Measurements from ENCODE around the gene NKAIN4.

NKAIN4 gene

DNA sequence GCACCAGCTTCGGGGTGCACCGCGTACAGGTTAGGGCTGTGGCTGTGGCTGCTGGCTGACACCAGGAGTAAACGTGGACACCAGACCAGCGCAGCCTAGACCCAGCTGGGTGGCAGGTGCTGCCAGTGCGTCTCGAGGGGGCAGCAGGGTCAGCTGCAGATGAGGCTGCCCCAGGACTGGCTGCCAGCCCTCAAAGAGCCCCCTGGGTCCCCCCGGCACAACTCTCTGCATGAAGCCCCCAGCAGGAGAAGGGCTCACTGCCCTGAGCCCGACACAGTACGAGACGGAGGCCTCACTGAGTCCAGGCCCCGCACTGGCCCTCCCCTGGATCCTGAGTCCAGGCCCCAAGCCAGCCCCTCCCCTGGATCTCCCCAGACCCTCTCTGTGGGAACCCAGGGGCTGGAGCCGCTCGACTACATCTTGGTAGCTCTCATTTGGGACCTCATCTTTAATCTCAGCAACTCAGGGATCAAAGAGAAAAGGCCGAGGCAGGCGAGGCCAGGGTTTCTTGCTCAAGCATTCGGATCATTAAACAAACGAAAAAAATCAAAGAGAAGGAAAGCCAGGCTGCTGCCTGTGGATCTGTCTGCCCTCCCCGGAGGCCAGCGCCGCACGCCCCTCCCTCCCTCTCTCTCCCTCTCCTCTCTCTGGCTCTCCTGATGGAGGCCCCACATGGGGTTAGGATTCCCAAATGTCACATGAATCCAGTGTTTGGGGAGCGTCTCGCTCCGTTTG, 7.0 kb upstream of the NKAIN4 start:
- H3K36me3 ChIP-seq (ENCODE audit: control insufficient read depth in 1 of 2, insufficient read depth in 2 of 2, low read length in 2 of 2) = no peaks in the 10 kb centered on the region
- H3K27ac ChIP-seq (ENCODE audit: low read length) = no peak overlapping the region
- no peaks in the 10 kb centered on the region for H3K4me1 ChIP-seq (ENCODE audit: control insufficient read depth in 1 of 2, insufficient read depth in 2 of 2, low read length in 2 of 2)
- peaks cover 5% of the 10 kb centered on the region for H3K27me3 ChIP-seq (ENCODE audit: low read depth, low read length)
- H3K9me3 ChIP-seq (ENCODE audit: control insufficient read depth in 1 of 2, low read length in 2 of 2) = no peaks in the 10 kb centered on the region
- H3K4me3 ChIP-seq (ENCODE audit: low read depth in 1 of 2, low read length in 2 of 2) = no peak overlapping the region

DNA sequence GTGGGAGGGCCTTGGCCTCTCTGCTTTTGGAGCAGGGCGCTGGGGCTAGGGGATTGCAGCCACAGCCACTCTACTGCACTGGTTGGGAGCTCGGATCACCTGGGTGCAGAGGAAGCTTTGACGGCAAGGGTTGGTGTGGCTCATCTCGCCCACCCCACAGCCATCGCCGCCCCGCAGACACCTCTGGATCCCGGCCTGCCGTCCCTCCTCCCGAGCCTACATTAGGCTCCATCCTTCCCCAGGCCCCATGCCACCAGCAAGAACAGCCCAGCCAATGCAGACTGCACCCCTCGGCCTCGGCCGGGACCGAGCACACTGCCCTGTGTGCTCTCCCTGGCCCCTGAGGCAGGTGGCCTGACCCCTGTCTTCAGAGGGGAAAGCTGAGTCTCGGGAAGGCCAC, 6.3 kb upstream of the NKAIN4 start:
- H3K27ac ChIP-seq (ENCODE audit: low read length) = no peak overlapping the region
- no peaks in the 10 kb centered on the region for H3K4me1 ChIP-seq (ENCODE audit: control insufficient read depth in 1 of 2, insufficient read depth in 2 of 2, low read length in 2 of 2)
- peaks cover 5% of the 10 kb centered on the region for H3K27me3 ChIP-seq (ENCODE audit: low read depth, low read length)
- no peak overlapping the region for H3K4me3 ChIP-seq (ENCODE audit: low read depth in 1 of 2, low read length in 2 of 2)
- no peaks in the 10 kb centered on the region for H3K9me3 ChIP-seq (ENCODE audit: control insufficient read depth in 1 of 2, low read length in 2 of 2)
- H3K36me3 ChIP-seq (ENCODE audit: control insufficient read depth in 1 of 2, insufficient read depth in 2 of 2, low read length in 2 of 2) = no peaks in the 10 kb centered on the region

DNA sequence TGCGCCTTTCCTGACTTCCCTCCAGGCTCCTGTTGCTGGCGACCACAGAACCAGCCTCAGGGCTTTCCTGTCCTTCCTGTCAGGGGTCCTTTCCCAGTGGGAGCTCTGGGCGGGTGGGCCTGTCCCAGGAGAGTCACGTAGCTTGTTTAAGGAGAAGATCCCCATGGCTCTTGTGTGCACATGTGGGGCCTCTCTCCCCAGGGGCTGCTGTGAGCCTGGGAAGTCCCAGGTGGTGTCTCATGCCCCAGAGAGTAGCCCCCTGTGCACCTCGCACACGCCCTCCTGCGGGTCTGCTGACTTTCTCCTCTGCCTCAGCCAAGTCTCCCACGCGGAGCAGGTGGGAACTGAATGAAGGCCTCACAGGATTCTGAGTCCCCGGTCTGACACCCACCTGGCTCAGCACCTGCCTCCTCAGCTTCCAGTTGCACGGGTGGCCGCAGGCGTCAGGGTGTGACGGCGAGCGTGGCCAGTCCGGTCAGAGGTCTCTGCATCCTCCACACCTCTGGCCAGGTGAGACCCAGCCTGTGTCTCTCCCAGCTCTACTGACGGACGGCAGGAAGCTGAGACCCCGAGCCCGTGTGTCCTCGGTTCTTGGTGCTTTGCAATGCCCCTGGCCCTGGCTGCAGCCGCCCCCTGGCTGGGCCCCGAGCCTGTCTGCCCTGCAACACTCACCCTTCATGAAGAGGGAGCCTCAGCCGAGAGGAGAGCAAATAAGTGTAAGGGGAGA, 5.6 kb upstream of the NKAIN4 start:
- Histone ChIP-seq H3K4me1 (ENCODE audit: control insufficient read depth in 1 of 2, insufficient read depth in 2 of 2, low read length in 2 of 2) (no peaks in the 10 kb centered on the region), H3K27me3 (ENCODE audit: low read depth, low read length) (peaks cover 10% of the 10 kb centered on the region), H3K36me3 (ENCODE audit: control insufficient read depth in 1 of 2, insufficient read depth in 2 of 2, low read length in 2 of 2) (no peaks in the 10 kb centered on the region), H3K9me3 (ENCODE audit: control insufficient read depth in 1 of 2, low read length in 2 of 2) (no peaks in the 10 kb centered on the region), H3K27ac (ENCODE audit: low read length) (no peak overlapping the region), H3K4me3 (ENCODE audit: low read depth in 1 of 2, low read length in 2 of 2) (no peak overlapping the region)

DNA sequence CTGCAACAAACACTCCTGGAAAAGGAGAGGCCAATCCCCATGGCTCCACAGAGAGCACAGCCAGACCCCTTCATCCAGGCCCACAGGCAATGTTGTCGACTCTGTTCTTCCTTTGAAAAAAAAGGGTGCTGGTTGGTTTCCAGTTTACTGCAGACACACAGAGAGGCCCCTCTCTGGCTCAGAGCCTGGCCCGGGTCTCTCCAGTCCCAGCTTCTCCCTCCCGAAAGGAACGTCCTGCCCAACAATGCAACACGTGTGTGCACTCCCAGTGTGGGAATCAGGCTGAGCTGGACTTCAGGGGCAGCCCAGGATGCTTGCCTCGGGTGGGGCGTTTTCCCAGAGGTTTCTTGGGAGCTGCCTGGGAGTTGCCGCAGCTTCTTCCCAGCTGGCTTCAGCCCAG, 4.5 kb upstream of the NKAIN4 start:
- Histone ChIP-seq H3K36me3 (ENCODE audit: control insufficient read depth in 1 of 2, insufficient read depth in 2 of 2, low read length in 2 of 2) (no peaks in the 10 kb centered on the region), H3K27me3 (ENCODE audit: low read depth, low read length) (peaks cover 8% of the 10 kb centered on the region), H3K4me1 (ENCODE audit: control insufficient read depth in 1 of 2, insufficient read depth in 2 of 2, low read length in 2 of 2) (peaks cover 0 to 7% of the 10 kb centered on the region in 2 donors), H3K9me3 (ENCODE audit: control insufficient read depth in 1 of 2, low read length in 2 of 2) (no peaks in the 10 kb centered on the region), H3K4me3 (ENCODE audit: low read depth in 1 of 2, low read length in 2 of 2) (no peak overlapping the region), H3K27ac (ENCODE audit: low read length) (no peak overlapping the region)

DNA sequence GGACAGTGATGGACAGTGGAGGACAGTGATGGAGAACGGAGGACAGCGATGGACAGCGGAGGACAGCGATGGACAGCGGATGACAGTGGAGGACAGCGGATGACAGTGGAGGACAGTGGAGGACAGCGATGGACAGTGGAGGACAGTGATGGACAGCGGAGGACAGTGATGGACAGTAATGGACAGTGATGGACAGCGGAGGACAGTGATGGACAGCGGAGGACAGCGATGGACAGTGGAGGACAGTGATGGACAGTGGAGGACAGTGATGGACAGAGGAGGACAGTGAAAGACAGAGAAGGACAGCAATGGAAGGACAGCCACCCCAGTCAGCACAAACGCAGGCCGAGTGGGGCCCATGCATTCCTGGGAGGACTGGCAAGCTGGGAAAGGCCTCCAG, 3.4 kb upstream of the NKAIN4 start:
- Histone ChIP-seq H3K9me3 (ENCODE audit: control insufficient read depth in 1 of 2, low read length in 2 of 2) (no peaks in the 10 kb centered on the region), H3K36me3 (ENCODE audit: control insufficient read depth in 1 of 2, insufficient read depth in 2 of 2, low read length in 2 of 2) (no peaks in the 10 kb centered on the region), H3K27ac (ENCODE audit: low read length) (no peak overlapping the region), H3K4me1 (ENCODE audit: control insufficient read depth in 1 of 2, insufficient read depth in 2 of 2, low read length in 2 of 2) (peaks cover 0 to 14% of the 10 kb centered on the region in 2 donors), H3K27me3 (ENCODE audit: low read depth, low read length) (peaks cover 8% of the 10 kb centered on the region), H3K4me3 (ENCODE audit: low read depth in 1 of 2, low read length in 2 of 2) (no peak overlapping the region)

DNA sequence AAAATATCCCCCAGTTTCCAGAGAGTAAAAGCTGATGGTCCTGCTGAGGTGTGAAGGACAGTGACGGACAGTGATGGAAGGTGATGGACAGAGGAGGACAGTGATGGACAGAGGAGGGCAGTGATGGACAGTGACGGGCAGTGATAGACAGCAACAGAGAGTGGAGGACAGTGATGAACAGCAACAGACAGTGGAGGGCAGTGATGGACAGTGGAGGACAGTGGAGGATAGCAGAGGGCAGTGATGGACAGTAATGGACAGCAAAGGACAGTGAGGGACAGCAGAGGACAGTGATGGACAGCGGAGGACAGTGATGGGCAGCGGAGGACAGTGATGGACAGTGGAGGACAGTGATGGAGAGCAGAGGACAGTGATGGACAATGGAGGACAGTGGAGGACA, 2.7 kb upstream of the NKAIN4 start:
- no peak overlapping the region for H3K4me3 ChIP-seq (ENCODE audit: low read depth in 1 of 2, low read length in 2 of 2)
- H3K36me3 ChIP-seq (ENCODE audit: control insufficient read depth in 1 of 2, insufficient read depth in 2 of 2, low read length in 2 of 2) = no peaks in the 10 kb centered on the region
- peaks cover 0 to 14% of the 10 kb centered on the region in 2 donors for H3K4me1 ChIP-seq (ENCODE audit: control insufficient read depth in 1 of 2, insufficient read depth in 2 of 2, low read length in 2 of 2)
- H3K9me3 ChIP-seq (ENCODE audit: control insufficient read depth in 1 of 2, low read length in 2 of 2) = no peaks in the 10 kb centered on the region
- H3K27ac ChIP-seq (ENCODE audit: low read length) = no peak overlapping the region
- H3K27me3 ChIP-seq (ENCODE audit: low read depth, low read length) = peaks cover 8% of the 10 kb centered on the region

DNA sequence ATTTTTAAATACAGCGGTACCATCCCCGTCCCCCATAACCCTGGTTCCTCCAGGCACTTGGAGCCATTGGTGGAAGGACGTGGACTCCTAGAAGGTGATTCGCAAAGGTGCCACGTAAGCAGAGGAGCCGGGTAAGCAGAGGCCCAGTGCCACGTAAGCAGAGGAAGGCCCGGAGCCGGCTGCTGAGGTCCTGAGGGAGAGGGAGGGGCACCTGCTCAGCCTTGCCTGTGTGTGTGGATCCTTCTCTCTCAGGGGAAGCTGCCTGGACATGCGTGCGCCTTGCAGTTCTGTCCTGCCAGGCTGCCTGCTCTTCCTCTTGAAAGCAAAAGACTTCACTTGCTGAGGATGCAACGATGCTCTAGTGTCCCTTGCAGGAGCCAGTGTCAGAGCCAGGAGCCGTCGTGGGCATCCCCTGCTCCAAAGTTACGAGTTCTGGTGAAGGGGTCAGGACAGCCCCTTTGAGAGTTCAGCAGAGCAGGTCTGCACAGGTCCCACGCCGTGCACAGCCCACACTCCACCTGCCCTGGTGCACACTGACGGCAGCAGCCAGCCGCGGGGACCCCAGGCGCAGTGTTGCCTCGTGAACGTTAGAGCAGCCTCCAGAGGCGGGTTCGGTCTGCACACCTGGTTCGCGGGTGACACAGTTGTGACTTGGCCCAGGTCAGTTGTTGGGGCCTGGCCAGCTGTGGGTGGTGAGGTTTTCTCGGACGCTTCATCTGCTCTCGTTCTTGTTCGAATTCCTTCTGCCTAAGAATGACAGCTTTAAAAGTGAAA, 1.9 kb upstream of the NKAIN4 start:
- peaks cover 8% of the 10 kb centered on the region for H3K27me3 ChIP-seq (ENCODE audit: low read depth, low read length)

DNA sequence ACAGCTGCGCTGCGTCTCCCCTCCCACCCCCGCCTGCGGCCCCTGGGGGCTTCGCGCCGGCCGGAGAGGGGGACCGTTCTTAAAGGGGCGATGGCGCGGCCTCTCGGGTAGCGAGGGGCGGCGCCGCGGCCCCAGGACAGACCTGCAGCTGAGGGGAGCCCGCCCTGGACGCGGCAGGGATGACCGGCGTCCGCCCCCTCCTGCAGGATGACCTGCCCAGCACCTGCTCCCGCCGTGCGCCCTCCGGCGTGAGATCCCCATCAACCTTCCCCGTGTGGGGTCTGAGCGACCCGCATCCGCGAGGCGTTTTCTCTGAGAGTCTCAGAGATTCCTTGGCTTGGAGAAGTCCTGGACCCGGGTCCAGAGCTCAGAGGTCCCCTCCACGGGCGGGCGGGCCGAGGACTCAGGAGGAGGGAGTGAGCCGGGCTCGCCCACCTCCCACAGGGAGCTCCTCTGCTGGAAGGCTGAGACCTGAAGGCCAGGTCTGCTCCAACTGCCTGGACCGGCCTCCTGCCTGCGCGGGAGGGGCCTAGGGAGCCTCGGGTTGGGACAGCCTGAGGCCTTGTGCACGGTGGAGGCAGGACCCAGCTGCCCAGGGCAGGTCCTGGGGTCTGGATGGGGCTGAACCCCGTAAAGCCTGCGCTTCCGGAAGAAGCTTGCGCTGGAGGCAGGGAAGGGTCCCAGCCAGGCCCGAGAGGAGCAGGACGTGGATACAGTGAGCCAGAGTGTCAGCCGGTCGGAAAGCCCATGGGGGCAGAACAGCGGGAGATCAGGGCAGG, 532 bp upstream of the NKAIN4 start:
- no peak overlapping the region for H3K4me3 ChIP-seq (ENCODE audit: low read depth in 1 of 2, low read length in 2 of 2)
- no peaks in the 10 kb centered on the region for H3K9me3 ChIP-seq (ENCODE audit: control insufficient read depth in 1 of 2, low read length in 2 of 2)
- H3K27ac ChIP-seq (ENCODE audit: low read length) = no peak overlapping the region
- peaks cover 8% of the 10 kb centered on the region for H3K27me3 ChIP-seq (ENCODE audit: low read depth, low read length)
- H3K4me1 ChIP-seq (ENCODE audit: control insufficient read depth in 1 of 2, insufficient read depth in 2 of 2, low read length in 2 of 2) = peaks cover 0 to 14% of the 10 kb centered on the region in 2 donors
- no peaks in the 10 kb centered on the region for H3K36me3 ChIP-seq (ENCODE audit: control insufficient read depth in 1 of 2, insufficient read depth in 2 of 2, low read length in 2 of 2)

More for the DNA sequence above, 1.9 kb upstream of the NKAIN4 start:
- H3K4me1 ChIP-seq (ENCODE audit: control insufficient read depth in 1 of 2, insufficient read depth in 2 of 2, low read length in 2 of 2) = peaks cover 0 to 14% of the 10 kb centered on the region in 2 donors
- no peaks in the 10 kb centered on the region for H3K36me3 ChIP-seq (ENCODE audit: control insufficient read depth in 1 of 2, insufficient read depth in 2 of 2, low read length in 2 of 2)
- H3K4me3 ChIP-seq (ENCODE audit: low read depth in 1 of 2, low read length in 2 of 2) = no peak overlapping the region
- H3K9me3 ChIP-seq (ENCODE audit: control insufficient read depth in 1 of 2, low read length in 2 of 2) = no peaks in the 10 kb centered on the region
- no peak overlapping the region for H3K27ac ChIP-seq (ENCODE audit: low read length)

DNA sequence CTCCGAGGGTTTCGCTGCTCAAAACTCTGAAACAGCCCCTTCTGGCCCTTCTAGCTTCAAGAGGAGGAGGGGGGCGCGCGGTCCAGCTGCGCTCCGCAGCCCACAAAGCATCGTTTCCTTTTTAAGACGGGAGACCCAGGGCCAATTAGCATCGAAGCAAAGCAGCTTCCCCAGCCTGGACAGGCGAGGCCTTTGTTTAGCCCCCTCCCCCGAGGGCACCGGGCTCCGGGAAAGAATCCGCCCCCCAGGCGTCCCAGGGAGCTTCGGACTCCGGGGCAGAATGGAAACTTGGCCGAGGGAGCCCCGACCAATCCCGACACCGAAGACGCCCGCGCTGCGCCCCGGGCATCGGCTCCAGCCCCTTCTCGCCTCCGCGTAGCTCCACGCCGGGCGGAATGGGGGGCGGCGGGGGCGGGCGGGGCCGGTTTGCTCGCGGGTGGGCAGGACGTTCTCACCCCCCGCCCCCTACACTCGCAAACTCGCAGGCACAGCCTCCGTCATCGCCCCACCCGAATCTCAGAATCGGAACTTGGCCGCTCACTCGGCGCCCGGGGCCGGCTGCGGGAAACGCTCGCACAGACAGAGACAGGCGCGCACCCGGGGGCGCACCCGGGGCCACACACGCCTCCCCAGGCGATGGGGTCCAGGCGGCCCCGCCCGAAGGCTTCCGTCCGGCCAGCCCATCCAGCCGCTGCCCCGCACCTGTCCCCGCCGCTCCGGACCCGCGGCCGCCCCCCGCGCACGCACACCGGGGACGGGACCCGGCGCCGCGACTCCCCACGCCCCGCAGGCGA, 628 bp downstream of the NKAIN4 start:
- H3K27me3 ChIP-seq (ENCODE audit: low read depth, low read length) = peaks cover 8% of the 10 kb centered on the region
- no peaks in the 10 kb centered on the region for H3K36me3 ChIP-seq (ENCODE audit: control insufficient read depth in 1 of 2, insufficient read depth in 2 of 2, low read length in 2 of 2)
- peak overlapping the region in 1 of 2 donors; percentile 42 for H3K4me3 ChIP-seq (ENCODE audit: low read depth in 1 of 2, low read length in 2 of 2)
- peaks cover 0 to 14% of the 10 kb centered on the region in 2 donors for H3K4me1 ChIP-seq (ENCODE audit: control insufficient read depth in 1 of 2, insufficient read depth in 2 of 2, low read length in 2 of 2)
- no peaks in the 10 kb centered on the region for H3K9me3 ChIP-seq (ENCODE audit: control insufficient read depth in 1 of 2, low read length in 2 of 2)
- H3K27ac ChIP-seq (ENCODE audit: low read length) = no peak overlapping the region

DNA sequence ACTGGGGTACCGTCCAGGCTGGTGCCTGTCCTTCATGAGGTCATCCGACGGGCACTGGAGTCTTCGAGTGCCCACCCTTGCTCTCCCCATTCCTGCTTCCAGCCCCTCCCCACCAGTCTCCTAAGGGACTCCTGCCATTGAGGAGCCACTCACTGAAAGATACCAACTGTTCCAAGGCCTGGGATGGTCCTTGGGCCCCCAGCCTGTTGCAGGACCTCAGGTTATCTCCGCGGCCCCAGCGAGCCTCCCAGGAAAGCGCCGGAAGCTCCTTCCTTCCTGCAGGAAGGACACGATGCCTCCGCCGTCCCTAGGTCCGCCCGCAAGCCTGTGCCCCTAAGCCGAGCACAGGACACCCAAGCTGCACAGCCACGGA, 1.2 kb downstream of the NKAIN4 start:
- Histone ChIP-seq H3K27me3 (ENCODE audit: low read depth, low read length) (peaks cover 8% of the 10 kb centered on the region), H3K36me3 (ENCODE audit: control insufficient read depth in 1 of 2, insufficient read depth in 2 of 2, low read length in 2 of 2) (no peaks in the 10 kb centered on the region), H3K9me3 (ENCODE audit: control insufficient read depth in 1 of 2, low read length in 2 of 2) (no peaks in the 10 kb centered on the region), H3K27ac (ENCODE audit: low read length) (no peak overlapping the region), H3K4me3 (ENCODE audit: low read depth in 1 of 2, low read length in 2 of 2) (peak overlapping the region in 1 of 2 donors; percentile 40), H3K4me1 (ENCODE audit: control insufficient read depth in 1 of 2, insufficient read depth in 2 of 2, low read length in 2 of 2) (peaks cover 0 to 14% of the 10 kb centered on the region in 2 donors)

Data from muscle layer of duodenum (tissue), 2 donors.